Ureter (tissue), 1 donor: ENCODE results near the gene SRC. TPM values are rescaled to one million over a fixed set of nuclear protein-coding genes. Genes with fewer than 3 reads are reported as not detected.
A peak's percentile ranks its signal among the peaks of the same experiment; 100 is the strongest.

Source experiments
- DNase-seq: peaks from one replicate; pipeline ENCODE4 v3.0.0-alpha.2; 2020; ENCODE audit warnings: low spot score
- total RNA-seq: library from RNA; stranded (reverse); gene quantifications from one replicate; pipeline ENCODE4 v1.2.4, GENCODE V29; 2023
- donor health status: DM: yes; HTN: yes; CAD: no.

SRC gene
- total RNA-seq, 1 donor from 2014 or later, result 166 TPM

DNA sequence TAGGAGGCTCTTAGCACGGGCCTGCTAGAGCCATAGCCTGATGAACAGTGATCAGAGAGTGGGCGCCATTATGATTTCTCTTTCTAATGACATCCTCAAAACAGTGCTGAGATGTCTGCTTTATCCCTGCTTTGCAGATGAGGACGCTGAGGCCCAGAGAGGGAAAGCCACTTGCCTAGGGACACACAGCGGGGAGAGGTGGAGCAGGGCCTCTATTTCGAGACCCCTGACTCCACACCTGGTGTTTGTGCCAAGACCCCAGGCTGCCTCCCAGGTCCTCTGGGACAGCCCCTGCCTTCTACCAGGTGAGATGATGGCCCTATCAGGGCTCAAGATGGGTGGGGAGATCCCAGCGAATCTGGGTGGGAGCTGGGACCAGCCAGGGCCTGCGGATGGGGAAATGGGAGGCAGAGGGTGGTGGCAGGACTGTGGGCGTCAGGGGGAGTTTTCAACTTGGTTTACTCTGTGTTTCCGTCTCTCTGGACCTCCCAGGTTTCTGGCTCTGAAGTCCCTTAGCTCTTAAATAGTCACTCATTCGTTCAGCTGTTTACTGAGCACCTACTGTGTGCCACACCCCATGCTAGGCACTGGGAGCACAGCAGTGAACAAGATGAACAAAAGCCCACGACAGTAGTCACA is 36.7 kb downstream of the SRC start:
- DNase-seq, result no peak

GRCh38 chr20:37383229-37383989 is 37.5 kb downstream of the SRC start:
- no peak for DNase-seq

DNA sequence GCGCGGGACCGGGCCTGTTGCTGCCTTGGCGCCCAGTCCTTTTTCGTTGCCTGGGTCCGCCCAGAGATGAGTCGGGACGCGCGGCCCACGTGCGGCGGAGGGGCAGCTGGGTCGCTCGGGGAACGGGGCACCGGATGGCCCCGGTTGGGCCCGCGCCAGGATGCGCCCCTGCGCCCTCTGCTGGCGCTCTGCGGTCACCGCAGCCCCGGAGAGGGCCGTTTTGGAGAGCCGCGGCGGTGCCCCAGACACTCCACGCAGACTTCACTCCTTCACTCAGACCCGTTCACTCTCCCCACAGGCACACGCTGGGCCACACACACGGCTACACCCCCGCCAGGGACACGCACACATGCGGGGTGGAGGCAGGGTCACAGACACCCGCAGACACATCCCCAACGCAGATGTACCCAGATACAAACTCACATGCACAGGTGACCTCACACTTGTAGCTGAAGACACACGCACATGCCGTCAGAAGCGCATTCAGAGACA is 38.8 kb downstream of the SRC start:
- peak; percentile 64 for DNase-seq

DNA sequence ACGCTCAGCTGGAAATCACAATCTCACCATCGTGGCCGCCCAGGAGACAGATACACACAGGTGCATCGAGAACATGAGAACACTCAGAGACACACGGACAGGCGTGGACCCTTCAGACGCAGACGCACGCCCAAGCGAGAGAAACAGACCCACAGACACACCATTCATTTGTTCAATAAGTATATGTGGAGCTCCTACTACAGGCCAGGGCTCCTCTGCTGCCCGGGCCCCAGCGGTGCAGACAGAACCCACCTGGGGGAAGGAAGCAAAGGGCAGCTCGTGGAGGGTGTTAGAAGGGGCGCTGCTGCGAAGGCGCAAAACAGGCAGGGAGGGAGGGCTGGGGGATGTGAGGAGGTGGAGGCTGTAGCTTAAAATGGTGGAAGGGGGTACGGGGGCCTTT is 39.2 kb downstream of the SRC start:
- no peak for DNase-seq

- DNase-seq, result no peak
Measured at GRCh38 chr20:37385659-37386504, 39.9 kb downstream of the SRC start.

- DNase-seq, result no peak
Measured at GRCh38 chr20:37386505-37387251, 40.7 kb downstream of the SRC start.

DNA sequence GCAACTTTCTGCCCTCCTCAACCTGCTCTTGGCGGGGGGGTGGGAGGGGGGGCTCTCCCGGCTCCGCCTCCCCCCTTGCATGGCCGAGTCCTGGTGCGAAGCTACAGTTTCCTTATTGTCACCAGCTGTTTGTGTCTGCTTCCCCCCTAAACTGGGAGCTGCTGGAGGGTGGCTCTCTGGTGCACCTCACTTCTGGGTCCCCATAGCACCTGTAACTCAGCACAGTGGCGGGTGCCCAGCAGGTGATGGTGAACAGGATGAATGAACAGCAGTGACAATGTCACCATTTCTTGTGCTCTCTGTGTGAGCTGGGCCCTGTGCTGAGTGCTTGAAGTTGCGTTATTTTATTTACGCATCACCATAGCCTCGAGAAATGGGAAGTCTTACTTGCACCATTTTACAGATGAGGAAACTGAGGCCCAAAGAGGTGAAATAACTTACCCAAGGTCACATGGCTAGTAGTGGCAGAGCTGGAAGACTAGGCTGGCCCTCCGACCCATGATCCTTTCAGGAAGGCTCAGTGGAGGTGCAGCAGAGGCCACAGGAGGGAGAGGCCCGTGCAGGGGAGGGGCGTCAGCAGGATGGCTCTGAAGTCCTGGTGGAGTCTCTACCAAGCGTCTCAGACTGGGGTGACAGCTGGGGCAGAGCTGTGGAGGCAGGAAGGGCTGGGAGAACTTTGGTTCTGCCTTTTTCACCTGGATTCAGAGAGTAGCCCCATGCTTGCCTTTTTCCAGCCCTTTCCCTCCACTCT is 41.8 kb downstream of the SRC start:
- DNase-seq, result no peak

GRCh38 chr20:37388831-37389230 is 42.9 kb downstream of the SRC start:
- no peak for DNase-seq

GRCh38 chr20:37389241-37389747 is 43.4 kb downstream of the SRC start:
- DNase-seq, result no peak

DNA sequence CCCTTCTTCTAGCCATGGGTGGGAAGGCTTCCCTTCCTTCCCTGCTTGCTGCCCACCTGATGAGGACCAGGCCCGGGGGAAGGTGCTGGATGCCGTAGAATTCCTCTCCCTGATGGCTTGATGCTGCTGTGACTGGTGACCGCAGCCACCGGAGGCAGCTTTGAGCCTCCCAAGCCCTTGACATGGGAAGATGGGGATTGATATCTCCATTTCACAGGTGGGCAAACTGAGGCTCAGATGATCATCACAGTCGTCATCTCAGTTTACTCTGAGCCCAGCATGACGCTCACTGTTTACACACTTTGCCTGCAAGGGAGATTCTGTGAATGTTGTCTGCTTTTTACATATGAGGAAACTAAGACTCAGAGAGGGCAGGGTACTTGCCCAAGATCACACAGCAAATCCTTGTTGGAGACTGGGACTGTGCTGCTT is 43.9 kb downstream of the SRC start:
- DNase-seq, result no peak

- no peak for DNase-seq
Measured at GRCh38 chr20:37390503-37390890, 44.6 kb downstream of the SRC start.

DNA sequence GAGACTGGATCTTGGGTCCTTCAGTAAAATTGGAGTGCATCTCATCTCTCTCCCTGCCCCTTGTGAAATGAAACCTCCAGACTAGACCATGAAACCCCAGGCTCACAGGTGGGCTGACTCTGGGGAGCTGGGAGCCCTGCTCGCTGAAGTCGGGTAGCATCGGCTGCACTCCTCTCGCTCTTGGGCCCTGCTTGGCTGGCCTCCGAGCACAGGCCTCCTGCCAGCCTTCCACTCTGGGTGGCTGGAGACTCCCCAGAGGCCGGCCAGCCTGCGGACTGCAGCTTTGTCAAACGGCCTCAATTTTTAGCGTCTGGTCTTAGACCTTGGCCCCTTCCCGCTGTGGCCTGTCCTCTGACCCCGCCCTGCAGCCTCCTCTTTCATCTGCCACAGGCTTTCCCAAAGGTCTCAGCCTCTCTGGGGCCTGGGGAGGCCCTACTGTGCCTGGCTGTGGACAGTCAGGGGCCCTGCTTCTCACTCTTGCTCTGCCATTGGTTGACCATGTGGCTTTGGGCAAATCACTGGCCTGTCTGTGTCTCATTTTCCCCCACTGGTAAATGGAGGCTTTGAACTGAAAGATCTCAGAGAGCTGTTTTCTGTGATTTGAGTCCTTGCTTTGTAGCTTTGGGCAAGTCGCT is 45.1 kb downstream of the SRC start:
- DNase-seq, result no peak

GRCh38 chr20:37392441-37393195 is 46.7 kb downstream of the SRC start:
- no peak for DNase-seq

- no peak for DNase-seq
Measured at GRCh38 chr20:37393196-37393862, 47.4 kb downstream of the SRC start.

DNA sequence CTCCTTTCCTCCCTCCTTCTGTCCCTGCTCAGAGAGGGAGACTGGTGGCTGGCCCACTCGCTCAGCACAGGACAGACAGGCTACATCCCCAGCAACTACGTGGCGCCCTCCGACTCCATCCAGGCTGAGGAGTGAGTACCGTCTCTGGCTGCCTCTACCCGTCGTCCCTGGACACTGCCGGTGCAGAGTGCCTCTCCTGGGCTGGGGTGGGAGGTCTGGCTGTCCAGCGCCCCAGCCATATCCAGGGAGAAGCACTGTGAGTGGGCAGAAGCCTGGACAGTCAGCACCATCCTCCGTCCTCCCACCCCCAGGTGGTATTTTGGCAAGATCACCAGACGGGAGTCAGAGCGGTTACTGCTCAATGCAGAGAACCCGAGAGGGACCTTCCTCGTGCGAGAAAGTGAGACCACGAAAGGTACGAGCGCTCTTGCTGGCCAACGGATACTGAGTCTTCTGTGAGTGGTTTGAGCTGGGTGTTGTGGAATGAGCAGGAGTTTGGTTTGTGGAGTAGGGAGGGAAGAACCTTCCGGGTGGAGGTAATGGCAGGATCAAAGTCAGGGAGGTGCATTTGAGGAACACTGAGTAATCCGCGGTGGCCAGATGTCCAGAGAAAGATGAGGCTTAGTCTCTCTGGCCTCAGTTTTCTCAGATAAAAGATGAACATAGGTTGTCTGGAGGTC is 48.1 kb downstream of the SRC start:
- DNase-seq, result no peak

DNA sequence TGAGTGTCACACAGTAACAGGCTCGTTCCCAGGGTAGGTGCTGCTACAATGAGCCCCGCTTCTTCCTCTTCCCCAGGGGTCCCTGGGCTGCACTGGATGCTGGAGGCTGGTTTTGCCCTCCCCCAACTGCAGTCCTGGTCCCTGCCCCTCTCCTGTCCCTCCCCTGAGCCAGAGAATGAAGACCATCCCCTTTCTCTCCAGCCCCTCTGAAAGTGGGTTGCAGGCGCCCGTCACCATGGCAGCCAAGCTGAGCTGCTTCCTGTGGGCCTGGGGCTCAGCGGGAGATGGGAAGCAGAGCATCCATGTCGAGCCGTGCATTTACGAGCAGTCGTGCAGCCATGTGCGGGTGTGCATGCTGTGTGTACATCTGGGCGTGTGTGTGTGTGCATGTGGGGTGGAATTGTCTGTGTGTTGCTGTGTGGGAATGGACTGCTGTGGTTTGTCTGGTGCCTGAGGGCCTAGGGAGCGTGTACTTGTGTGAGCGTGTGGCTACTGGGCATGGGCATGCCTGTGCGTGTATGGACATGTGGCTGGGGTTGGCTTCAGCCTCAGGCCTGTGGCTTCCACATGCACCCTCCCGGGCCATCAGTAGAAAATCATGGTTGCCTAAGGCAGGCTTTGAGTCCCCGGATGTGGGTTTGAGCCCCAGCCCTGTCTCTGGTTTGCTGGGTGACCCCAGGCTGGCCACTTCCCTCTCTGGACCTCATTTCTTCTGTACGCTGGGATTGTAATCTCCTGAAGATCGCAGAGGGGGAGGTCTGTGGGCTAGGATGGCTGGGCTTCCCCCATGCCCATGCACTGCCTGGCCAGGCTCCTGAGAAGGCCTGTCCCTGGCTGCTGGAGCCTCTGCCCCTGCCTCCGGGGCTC is 48.8 kb downstream of the SRC start:
- DNase-seq, result peak; percentile 74

GRCh38 chr20:37395410-37395797 is 49.5 kb downstream of the SRC start:
- DNase-seq, result no peak
